Glomerular visceral epithelial cell (primary cell): Measurements from ENCODE around the gene CRIP3.
"Not testable (repeated sequence)": the region's sequence is repeated elsewhere in the genome, so short reads cannot be mapped to it uniquely, and the experiment has no call there.

Source experiments
- DNase-seq: peaks from one replicate; pipeline ENCODE4 v3.0.0-alpha.2; 2016; ENCODE audit errors: extremely low spot score

CRIP3 gene, protein sequence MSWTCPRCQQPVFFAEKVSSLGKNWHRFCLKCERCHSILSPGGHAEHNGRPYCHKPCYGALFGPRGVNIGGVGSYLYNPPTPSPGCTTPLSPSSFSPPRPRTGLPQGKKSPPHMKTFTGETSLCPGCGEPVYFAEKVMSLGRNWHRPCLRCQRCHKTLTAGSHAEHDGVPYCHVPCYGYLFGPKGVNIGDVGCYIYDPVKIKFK

DNA sequence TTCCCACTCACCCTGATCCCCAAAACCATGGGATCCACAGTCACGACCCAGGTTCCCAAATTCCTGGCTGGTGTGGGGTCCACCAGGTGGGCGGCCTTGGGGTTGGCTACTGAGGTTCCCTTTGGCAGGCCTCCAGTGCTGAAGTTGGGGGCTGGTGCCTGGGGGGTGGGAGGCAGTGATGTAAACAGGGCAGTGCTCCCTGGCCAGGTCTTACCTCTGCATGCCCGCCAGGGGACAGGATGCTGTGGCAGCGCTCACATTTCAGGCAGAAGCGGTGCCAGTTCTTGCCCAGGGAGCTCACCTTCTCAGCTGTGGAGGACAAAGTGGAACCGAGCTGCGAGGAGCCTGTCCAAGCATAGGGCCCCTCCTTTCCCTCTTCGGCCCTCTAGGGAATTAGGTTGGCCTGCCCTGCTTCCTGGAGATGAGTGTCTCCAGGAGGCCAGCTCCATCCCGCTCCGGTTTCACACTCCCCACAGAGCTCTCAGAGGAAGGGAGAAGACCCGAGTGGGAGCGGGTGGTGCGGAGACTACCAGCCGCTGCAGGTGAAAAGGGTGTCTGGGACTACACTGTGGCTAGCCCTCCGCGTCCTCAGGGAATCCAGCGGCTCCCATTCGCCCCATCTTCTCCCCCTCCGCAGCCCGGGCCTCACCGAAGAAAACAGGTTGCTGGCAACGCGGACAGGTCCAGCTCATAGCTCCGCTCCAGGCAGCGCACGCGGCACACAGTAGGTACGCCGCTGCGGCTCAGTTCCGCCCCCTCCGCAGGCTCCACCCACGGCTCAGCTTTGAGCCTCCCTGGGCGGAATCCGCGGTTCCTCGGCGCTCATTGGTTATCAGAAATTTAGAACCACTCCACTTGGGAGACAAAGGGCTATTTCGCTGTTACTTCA lies at the start of gene CRIP3:
Gene CRIP3, minus strand, starts transcription at position 726 of the 889 bp plus-strand sequence. Its CDS starts 34 bp downstream, at position 692.
- peak; percentile 37 for DNase-seq

DNA sequence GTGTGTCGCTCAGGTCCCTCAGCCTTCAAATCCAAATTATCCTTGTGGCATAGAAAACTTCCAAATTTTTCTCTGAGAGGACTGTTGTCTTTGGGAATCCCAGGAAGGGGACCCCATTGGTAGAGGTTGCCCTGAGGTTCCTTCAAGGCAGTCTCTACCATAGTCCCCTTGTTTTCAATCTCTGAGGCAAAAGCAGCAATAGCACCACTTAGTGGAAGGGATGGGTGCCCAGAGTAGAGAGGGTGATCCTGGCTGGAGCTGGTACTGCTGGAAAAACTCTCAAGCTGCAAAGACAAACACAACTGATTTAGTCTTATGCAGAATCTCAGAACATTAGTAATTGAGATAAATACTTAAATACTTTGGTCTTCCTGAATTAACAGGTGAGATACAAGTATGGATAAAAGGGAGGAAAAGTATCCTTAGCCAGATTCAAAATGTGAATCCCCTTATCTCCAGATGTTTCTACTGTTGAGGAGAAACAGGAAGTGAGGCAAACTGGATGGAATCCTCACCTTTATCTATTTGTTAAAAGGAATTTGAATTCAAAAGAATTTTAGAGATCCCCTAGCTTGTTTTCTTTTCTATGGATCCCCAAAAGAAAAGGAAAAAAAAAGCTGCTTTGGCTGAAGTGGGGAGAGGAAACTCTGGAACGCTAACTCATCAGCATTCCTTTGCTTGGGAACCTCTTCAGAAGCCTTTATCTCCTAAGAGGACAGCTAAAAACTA lies 47.4 kb upstream of the CRIP3 start:
- no peak for DNase-seq

DNA sequence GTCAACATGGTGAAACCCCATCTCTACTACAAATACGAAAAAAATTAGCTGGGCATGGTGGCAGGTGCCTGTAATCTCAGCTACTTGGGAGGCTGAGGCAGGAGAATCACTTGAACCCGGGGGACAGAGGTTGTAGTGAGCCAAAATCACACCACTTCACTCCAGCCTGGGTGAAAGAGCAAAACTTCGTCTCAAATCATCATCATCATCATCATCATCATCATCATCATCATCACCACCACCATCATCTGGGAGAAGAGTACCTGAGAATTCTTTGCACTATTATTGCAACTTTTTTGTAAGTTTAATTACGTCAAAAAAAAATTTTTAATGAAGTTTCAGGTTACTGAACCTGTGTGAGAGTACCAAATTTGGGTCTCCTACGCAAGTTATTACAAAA lies 43.3 kb upstream of the CRIP3 start:
- DNase-seq = not testable (repeated sequence)

DNA sequence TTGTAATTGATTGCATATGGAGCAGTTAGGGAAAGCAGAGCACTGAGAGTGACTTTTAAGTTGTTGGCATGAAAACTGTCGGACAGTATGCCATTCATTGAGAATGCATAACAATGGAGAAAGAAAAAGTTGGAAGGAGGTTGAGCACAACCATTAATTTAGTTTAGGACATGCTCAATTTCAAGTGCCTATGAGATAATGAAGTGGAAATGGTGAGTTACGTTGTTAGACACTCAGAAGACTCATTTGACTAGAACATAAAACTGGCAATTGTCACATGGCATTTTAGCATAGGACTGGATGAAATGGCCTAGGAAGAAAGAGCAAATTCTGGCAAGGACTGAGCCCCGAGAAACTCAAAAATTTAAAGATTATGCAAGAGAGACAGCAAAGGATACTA lies 38.8 kb upstream of the CRIP3 start:
- DNase-seq = no peak

DNA sequence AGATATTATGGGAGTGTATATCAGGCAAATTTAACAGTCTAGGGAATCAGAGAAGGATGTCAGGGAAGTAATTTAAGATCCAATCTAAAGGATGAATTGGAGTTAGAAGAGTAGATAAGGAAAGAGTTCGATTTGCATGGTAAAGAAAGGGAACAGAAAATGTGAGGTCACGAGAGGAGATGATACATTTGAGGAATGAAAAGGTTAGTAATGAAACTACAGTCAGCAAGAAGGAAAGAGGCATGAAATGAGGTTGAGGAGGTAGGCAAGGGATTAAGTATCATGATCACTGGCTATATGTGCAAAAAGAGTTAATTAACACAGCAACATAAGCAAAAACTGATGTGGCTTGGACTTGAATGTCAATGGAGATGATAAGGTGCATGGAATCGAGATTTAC lies 38.4 kb upstream of the CRIP3 start:
- no peak for DNase-seq

DNA sequence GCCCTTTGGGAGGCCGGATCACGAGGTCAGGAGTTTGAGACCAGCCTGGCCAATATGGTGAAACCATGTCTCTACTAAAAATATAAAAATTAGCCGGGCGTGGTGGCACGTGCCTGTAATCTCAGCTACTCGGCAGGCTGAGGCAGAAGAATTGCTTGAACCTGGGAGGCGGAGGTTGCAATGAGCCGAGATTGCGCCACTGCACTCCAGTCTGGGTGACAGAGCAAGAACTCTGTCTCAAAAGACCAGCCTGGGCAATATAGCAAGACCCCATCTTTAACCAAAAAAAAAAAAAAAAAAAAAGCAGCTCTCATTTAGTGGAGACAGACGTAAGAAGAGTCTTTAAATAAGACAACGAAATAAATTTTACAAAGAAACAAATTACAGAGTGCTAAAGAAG lies 37.6 kb upstream of the CRIP3 start:
- not testable (repeated sequence) for DNase-seq

DNA sequence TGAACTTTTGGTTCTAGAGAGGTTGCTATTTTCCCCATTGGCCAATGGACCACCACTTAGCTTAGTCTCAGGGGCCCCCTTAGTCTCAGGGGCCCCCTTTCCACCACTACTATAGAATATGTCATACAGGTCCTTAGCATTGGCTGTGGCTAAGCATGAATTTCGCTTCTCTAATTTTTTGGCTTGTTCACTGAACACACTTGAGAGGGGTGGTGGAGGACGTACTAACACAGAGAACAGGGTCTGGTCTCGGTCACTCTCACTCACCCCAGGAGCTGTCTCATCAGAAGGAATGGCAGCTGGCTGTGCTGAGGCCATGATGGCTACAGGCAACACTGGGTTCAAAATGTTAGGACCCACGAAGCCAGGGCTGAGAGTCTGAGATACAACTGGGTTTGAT lies 30.5 kb upstream of the CRIP3 start:
- no peak for DNase-seq

DNA sequence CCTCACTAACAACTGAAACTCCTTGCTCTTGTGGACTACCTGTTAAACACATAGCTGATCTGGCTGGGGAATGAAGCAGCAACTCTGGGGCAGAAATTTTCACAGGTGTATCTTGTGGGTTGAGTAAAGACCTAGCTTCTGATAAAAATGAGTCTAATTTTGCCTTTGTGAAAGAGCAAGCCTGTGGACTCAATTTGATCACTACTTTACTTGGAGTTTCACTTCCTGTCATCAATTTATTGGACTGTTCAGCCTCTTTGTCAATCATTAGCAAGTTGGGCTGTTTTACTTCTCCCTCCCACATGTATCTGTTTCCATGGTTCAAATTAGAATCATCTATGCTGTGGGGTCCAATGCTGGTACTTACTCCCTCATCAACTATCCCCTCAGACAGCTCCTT lies 29.6 kb upstream of the CRIP3 start:
- DNase-seq = no peak

DNA sequence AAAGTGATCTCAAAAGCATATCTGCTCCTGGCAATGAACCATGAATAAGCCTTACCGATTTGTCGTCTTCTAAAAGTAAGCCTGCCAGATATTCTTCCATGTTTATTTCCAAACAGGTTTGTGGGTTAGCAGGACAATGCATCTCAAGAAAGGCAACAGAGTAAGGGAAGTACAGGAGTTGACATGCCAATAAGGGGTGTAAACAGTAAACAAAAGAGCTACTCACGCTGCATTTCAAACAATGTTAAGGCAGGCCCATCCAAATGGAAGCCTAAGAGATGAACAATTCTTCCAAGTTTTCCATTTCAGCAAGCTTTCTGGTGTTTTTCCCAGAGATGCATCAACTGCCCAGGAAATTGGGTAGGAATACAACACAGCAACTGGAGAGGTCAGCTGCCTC lies 27.8 kb upstream of the CRIP3 start:
- DNase-seq = no peak

DNA sequence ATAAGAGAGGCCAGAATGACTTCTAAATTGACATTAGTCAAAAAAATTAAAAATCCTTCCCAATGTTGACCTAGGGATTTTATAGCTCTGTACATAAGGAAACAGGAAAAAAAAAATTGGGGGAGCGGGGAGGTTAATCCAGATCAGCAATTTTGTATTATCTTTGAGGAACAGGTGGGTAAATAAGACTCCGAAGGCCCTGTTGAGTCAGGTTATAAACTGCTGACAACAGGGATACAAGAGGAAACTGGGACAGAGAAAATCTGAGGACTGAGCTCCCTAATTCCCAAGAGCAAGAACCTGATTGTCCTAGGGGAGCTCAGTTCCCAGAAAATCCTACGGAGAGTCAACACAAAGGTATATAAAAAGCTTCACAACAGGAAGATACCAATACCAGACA lies 26.8 kb upstream of the CRIP3 start:
- DNase-seq = no peak

DNA sequence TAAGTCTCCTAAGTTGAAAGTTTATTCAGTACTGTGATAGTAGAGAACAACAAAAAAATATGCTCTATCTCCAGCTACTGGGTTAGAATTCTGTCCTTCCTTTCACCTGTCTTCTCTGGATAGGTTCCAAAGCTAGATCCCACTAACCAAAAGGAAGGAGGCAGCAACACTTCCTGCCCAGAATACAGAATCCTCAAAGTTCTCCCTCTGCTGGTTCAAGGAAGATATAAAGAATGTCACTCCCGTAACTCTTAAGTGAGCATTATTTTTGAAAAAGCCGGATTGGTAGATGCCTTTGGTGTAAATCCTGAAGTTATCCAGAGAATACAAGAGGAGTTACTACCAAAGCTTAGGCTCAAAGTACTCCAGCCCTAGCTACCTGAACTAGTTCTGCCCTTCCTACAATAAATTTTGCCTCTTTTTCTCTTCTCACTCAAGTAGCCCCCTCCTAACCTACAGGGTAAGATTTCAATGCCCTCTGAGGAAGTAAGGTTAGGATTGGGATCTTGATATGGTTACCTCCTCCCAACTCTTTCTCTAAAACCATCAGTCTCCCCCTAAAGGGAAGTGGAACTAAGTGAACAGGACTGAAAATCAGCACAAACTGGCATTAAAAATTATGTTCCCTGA lies 26.0 kb upstream of the CRIP3 start:
- DNase-seq = peak; percentile 68

DNA sequence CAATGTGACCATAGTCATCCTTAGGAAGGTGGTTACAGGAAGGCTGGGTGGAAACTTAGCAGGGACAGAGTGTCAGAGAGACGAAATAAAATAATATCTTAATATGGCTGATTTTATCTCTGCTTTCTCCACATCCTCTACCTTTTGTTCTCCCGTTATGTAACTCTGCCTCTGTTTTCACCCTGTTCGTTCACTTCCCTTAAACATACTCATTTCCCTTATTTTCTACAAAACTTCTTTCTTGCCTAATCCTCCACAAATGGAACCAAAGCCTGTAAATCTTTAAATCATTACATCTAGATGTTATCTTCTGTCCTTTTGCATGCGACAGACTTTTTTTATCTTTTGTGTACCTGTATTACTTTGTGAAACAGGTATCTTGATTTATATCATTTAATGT lies 23.3 kb upstream of the CRIP3 start:
- no peak for DNase-seq

DNA sequence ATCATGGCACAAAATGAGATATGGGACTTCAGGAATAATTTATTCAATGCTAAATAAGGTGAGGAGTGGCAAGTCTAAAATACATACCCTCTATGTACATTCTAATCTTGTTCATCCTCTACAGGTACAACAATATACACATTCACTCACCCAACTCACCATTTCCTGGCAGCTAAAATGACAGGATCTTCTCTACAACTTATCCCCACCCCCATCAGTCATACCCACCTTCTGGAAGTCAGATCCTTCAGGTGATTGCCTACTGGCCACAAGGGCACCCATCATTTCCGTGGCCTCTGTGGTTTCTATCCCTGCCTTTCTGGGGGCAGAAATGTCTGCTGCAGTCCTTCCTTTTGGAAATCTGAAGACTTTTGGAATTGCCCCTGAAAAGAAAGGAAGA lies 22.8 kb upstream of the CRIP3 start:
- DNase-seq = no peak

DNA sequence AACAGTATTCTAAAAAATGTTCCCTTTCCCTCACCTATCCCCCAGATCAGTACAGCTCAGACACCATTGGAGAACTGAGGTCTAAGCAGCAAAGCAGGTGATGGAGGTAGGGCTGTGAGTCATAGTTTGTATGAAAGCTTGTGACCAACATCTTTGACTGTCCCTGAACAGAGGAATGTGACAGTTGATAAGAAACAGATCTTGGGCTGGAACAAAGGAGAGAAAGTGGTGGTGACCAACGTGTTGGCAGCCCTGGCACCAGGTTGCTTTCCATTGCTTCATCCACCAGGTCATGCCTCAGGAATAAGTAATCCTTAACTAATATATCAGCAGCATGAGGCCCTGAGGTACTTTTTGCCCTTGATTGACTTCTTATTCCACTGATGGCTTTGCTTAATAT lies 19.9 kb upstream of the CRIP3 start:
- no peak for DNase-seq

DNA sequence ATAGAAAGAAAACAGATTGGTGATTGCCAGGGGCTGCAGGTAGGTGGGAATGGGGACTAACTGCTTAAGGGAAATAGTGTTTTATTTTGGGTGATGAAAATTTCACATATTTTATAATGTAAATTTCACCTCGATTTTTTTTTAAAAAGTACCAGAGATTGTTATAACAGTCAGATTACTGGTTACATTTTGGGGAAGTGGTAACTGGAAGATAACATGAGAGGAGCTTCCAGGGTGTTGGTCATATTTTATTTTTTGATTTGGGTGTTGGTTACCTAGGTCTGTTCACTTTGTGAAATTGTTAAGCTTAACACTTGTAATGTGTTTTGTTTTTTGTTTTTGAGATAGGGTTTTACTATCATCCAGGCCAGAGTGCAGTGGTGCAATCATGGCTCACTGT lies 17.2 kb upstream of the CRIP3 start:
- no peak for DNase-seq

DNA sequence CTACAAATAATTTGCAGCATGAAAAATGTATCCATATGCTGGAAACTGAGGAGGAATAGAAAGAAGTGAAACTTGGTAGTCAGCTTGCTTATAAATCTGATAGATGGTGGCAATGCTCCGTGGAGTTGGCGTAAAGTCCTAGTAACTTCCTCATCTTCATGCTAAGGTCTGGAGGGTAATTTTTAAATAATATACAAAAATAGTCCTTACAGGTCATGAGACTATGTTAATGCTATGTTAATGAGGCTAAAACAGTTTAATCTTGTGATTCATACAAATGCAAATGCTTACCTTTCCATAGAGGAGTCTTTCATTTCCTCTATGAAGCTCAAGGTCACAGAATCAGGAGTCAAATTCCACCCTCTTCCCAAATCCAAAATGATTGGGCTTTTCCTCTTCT lies 9.4 kb upstream of the CRIP3 start:
- no peak for DNase-seq

DNA sequence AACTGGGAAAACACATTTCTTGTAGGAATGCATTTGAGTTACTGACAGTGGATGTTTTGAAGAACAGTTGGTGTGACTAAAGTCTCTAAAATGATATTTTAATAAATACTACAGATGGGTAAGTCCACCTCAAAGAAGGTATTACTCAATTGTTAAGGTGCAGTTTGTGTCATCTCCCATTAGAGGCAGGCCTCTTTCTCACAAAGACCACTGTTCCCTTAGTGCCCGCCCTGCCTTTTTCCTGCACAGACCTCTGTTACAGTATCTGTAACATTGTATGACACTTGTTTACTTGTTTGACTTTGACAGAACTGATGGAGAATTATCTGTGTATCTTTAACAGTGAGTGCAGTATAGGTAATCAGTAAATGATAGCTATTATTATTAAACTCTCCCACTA lies 5.2 kb upstream of the CRIP3 start:
- no peak for DNase-seq

DNA sequence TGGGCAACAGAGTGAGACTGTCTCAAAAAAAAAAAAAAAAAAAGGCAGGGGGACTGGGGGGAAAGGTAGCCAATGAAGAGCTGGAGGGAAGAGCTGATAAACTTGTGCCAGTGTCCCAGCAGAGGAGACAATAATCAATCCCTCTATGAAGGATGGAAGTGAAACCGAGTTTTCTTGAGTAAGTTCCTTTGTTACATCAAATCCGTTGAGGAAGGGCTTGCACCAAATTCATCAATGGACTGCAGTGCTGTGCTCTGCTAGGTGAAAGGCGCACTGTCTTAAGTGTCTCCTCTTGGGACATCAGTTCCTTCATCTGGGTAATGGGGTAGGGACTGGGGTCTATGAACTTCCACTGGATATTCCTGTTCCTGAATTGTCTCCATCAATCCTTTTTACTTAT lies 3.0 kb upstream of the CRIP3 start:
- DNase-seq = no peak

DNA sequence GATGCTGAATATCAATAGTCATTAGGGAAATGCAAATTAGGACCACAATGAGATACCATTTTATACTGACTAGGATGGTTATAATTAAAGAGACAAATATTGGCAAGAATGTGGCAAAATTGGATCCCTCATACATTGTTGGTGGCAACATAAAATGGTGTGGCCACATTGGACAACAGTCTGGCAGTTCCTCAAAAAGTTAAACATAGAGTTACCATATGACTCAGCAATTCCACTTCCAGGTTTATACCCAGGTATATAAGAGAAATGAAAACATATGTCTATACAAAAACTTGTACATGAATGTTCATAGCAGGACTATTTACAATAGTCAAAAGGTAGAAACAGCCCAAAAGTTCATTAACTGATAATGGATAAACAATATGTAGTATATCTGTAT lies 2.0 kb upstream of the CRIP3 start:
- DNase-seq = no peak

DNA sequence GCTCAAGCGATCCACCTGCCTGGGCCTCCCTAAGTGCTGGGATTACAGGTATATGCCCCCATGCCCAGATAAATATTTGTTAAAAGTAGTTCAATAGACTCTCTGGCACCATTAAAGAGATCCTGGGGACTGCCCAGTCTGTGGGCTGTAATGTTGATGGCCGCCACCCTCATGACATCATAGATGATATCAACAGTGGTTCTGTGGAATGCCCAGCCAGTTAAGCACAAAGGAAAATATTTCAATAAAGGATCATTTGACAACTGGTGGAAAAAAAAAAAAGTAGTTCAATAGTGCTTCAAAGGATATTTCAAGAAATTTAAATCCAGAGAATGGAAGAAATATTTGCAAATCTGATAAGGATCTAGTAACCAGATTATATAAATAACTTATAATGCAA lies 1.5 kb upstream of the CRIP3 start:
- no peak for DNase-seq

DNA sequence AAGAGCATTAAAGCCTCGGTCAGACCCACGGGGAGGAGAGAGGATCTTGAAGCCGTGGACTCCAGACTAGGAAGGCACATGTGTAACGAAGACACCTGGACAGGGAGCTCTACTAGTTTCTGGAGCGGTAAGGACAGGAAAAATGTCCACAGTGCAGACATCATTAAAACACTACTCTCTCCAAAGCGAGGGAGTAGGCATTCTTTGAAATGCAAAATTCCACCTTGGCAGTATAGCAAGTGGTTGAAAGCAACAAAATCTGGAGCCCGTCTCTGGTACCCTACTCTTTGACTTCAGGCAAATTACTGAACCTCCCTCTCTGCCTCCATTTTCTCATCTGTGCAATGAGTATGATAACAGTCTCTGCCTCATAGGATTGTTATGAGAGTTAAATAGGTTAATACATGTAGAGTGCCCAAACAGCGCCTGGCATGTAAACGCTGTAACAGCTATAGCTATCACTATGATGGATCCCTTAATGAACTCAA lies 408 bp upstream of the CRIP3 start:
- no peak for DNase-seq

DNA sequence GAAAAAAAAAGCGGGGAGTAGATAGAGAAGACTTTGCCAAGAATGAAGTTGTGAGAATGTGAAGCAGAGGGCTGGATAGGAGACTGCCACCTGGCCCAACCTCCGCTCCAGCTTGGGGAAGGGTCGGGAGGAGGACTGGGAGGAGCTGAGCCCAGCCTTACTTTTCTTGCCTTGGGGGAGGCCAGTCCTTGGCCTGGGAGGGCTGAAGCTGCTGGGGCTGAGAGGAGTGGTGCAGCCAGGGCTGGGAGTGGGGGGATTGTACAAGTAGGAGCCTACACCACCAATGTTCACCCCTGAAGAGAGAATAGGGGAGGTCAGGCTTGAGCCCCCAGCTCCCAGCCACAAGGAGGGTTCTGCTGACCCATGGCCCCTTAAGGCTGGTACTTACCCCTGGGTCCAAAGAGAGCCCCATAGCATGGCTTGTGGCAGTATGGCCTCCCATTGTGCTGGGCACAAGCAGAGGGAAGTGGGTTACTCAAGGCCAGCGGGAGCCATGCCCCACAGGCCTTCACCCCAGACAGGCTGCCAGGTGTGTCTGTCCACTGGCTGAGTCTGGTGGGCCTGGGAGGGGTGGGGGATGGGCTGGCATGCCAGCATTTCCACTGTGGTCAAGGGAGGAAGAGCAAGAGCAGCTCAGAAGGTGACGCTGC lies 1.1 kb downstream of the CRIP3 start:
- DNase-seq = no peak
